GM19328 (cell line): ENCODE measurements around the gene ASPSCR1.

Experiments
- ATAC-seq: cut with Tn5 transposase; IDR thresholded peaks from one replicate; pipeline ENCODE4 v1.9.1; 2021; ENCODE audit warnings: mild to moderate bottlenecking, moderate library complexity; ENCODE audit not compliant: unreplicated experiment

Gene ASPSCR1

DNA sequence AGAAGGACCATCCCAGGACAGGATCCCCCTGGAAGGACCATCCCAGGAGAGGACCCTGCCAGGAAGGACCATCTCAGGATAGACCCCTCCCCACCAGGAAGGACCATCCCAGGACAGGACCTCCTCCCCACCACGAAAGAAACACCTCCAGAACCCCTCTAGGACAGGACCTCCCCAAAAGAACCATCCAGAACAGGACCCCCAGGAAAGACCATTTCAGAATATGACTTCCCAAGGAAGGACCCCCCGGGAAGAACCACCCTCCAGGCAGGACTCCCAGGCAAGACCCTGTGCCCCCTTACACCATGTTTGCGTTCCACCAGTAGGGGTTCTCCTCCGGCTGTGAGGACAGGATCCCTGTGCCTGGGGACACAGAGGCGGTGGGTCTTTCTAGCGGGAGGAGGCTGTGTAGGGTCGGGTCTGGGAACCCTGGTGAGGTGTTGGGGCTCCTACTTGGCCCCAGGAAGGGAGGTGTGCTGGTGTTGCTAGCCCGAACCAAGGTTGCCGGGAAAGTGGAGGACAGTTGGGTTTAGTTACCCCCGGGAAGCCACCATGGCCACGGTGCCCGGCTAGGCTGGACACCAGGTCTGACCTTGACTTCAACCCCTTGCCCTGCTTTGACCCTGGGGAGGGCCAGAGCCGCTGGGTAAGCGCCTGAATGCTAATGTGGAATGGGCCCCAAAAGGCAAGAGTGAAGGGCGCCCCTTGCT, 18.6 kb upstream of the ASPSCR1 start:
- no peak for ATAC-seq

- ATAC-seq: no peak
Observed at GRCh38 chr17:81959362-81960129, 17.9 kb upstream of the ASPSCR1 start.

DNA sequence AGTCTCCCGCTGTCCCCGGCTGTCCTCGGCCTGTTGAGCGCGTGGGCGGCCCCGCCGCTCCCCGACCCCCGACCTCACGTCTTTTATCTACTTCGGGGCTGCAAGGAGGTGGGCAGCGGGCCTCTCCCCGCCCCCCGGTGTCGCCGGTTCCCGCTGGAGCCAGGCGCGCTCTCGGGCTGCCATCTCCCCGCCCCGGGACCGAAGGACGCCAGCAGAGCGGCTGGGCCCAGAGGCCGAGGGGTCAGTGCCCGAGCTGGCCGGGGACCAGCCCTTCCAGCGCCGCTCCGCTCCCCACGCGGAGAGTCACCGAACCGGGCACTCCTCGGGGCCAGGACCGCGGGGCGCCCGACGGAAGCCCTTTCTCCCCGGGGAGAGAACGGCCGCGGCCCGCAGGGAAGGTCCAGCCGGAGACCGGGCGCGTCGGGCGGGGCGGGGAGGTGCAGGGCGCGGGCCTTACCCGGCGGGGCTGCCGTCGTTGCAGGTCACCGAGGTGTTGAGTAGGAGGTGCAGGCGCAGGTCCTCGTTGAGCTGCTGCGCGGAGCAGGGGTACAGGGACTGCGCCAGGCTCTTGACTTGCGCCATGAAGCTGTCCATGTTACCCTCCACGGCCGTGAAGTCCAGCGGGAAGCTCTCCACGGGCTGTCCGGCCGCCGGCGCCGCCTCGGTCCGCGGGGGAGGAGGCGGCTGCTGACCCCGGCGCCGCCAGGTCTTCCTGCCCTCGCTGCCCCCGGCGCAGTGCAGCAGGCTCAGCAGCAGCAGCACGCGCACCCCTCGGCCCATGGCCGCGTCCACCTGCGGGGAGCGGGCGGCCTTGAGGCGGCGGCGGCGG, 17.1 kb upstream of the ASPSCR1 start:
- no peak for ATAC-seq

- ATAC-seq: no peak
Observed at GRCh38 chr17:81961087-81961511, 16.3 kb upstream of the ASPSCR1 start, which contains the start of gene NOTUM. NOTUM (minus strand) TSS chr17:81961187; CDS start chr17:81960909, 278 bp downstream.

GRCh38 chr17:81961521-81962498, 15.6 kb upstream of the ASPSCR1 start:
- no peak for ATAC-seq

DNA sequence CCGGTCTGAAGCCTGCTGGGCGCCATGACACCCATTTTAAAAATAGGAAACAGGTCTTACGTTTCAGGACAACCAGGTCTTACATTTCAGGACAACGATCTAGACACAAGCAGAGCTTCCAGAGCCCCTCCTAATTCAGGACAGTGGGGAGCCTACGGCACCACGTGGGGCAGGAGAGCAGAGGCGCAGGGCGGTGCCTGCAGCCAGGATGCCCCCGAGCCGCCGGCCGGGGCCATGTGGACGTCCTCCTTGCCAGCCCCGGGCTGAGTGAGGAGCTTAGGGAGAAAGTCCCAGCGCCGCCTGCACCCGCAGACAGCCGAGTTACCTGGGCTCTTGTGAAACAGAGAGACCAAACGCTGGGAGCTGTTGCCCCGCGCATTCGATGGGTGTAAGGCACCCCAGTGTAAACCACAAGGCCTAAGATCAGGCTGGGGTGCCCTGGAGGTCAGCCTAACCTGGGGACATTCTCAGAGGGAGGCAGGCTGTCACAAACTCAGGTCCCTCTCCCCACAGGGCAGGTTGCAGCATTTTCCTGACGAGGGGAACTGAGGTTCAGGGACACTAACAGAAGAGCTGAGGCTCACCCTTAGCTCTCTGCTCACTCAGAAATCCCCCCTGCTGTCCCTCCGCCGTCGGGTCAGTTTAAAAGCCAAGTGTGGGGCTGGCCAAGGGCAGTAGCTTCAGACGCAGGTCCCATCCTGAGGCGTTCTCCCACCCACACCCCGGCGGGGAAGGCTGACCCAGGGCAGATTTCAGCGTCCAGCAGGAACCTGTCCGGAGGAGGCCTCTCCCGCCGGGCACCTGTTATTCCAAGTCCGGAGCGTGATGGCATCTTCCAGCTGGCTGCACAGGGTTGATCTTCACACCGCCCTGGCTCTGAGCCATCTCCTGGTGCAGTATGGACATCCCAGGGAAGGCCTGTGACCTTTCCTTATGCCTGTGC, 14.7 kb upstream of the ASPSCR1 start:
- no peak for ATAC-seq

DNA sequence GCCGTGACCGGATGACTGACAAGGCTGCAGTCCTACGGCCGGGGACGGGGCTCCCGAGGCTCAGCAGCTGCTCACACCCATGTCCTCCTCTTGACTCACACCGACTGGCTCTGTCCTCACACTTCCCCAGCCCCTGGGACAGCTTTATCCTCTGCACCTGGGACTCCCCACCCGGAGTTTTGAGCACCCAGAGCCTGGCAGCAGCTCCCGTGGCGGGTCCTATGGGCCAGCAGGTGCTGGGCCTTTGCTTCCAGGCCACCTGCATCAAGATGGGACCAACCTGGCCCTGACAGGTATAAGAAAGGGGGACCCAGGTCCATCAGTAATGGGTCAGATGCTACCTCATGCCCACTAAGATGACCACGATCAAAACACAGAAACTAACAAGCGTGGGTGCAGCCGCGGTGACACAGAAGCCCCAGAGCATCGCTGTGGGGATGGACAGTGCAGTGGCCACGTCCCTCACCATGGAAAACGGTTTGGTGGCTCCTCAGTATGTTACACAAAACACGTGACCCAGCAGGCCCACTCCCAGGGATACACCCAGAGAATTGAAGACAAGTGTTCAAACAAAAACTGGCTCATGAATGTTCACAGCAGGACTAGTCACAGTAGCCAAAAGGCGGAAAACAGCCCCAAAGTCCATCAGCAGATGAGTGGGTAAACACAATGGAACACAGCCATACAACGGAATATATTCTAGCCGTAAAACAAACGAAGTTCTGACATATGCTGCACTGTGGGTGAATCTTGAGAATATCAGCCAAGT, 13.2 kb upstream of the ASPSCR1 start:
- no peak for ATAC-seq

- no peak for ATAC-seq
Observed at GRCh38 chr17:81966343-81967243, 10.8 kb upstream of the ASPSCR1 start.

GRCh38 chr17:81967244-81967532, 10.2 kb upstream of the ASPSCR1 start:
- ATAC-seq: no peak

- no peak for ATAC-seq
Observed at GRCh38 chr17:81967533-81968395, 9.7 kb upstream of the ASPSCR1 start.

DNA sequence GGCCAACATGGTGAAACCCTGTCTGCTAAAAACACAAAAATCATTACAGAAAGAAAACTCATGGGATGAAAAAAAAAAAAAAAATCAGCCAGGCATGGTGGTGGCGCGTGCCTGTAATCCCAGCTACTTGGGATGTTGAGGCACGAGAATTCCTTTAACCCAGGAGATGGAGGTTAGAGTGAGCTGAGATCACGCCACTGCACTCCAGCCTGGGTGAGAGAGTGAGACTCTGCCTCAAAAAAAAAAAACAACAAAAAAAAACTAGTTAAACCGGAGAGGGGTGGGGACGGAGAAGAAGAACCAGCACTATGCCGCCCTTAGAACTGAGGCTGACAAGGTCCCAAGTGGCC, 9.1 kb upstream of the ASPSCR1 start:
- ATAC-seq: no peak

- no peak for ATAC-seq
Observed at GRCh38 chr17:81968850-81969812, 8.3 kb upstream of the ASPSCR1 start.

GRCh38 chr17:81973432-81973831, 4.0 kb upstream of the ASPSCR1 start:
- no peak for ATAC-seq

- ATAC-seq: no peak
Observed at GRCh38 chr17:81976332-81977210, 858 bp upstream of the ASPSCR1 start.
